Measurements from ENCODE around the gene HOXD11. TPM values are rescaled to one million over a fixed set of nuclear protein-coding genes. Genes with fewer than 3 reads are reported as not detected.

Gene HOXD11
- total RNA-seq, 2 donors from 2014 or later, result 0.32 to 5.3 TPM

DNA sequence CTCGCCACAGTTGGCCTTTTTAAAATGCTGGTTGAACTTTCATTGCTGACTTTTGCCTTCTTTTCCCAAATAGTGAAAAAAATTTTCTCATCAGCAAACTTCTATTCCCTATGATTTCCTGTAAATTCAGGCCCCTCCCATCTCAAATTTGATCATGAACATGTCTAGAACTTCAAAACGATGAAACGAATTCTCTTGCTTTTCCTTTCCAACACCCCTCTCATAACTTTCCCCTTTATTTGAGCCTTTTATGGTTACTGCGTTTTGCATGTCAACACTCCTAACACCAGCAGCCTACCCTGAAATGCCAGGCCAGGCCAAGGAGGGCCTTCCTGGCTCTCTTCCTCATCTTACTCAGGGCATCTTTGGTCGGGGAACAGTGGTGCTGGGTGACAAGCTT is 16.2 kb upstream of the HOXD11 start:
- DNase-seq (ENCODE audit: low spot score), result no peak
- intact Hi-C loops (cut with DNase I), result loop anchor here in 1 of 2 donors (10.0 kb wide), 2 partner anchors 726 to 1596 kb away; no protein-coding TSS in a partner anchor

DNA sequence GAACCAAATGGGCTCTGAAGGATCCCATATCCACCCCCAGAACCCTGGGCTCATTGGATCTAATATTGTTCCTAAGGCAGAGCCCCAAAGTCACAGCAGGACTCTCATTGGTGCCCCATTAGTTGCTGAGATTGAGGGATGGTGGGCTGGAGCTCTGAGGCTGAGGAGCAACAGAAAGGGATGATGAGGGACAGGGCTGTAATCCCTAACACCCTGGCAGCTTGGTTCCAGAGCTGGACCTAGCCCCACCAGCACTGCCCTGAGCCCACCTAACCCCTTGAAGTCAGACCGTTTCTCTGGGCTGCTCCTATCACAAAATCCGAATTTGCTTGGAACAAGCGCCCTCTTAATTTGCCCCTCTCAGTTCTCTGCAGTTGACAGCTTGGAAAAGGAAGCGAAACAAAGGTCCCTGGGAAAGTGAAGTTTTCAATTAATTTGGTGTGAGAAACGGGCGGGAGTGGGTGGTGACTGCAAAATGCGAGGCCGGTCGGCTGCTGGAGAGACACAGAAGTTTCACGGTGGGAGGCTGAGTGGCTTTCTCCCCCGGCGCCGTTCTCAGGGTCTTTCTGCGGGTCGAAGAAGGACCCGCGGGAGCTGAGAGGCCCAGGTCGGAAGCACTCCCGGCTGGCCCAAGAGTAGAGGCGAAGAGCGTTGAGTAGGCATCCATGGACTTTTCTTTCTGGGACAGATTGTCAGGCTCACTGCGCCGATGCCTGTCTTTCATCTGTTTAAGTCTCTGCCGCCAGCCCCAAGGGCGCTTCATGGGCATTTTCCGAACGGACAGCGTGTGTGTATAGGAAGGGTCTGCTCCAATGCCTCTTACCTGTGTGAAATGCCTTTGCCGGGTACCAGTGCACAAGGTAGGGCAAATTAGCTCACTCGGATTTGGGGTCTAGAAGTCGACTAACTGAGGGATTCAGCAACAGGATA is 15.5 kb upstream of the HOXD11 start:
- intact Hi-C loops (cut with DNase I), result loop anchor here in 1 of 2 donors (10.0 kb wide), 2 partner anchors 727 to 1597 kb away; no protein-coding TSS in a partner anchor
- DNase-seq (ENCODE audit: low spot score), result no peak

DNA sequence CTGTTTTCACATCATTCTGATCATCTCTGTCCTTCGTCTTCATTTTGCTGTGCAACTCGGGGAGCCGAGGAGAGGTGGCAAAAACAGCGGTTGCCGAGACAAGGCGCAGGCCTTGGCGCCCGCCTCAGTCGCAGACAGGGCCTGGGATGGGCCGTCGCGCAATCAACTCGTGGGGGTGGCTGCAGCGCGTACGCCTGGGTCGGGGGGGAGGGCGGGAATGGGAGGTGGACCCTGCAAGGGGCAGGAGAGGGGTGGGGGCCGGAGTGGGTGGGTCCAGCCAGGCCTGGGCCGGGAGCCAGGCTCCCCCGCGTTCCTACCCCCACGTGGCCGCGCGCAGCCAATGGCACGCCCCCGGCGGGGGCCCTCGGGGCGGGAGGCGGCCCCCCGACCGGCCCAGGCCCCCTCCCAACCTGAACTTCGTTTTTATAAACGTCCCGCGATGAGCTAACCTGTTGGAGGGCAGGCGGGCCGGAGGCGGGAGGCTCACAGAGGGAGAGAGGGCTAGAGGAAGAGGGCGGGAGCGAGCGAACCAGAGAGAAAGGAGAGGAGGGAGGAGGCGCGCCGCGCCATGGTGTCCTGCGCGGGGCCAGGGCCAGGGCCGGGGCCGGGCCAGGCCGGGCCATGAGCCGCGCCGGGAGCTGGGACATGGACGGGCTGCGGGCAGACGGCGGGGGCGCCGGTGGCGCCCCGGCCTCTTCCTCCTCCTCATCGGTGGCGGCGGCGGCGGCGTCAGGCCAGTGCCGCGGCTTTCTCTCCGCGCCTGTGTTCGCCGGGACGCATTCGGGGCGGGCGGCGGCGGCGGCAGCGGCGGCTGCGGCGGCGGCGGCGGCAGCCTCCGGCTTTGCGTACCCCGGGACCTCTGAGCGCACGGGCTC is 14.6 kb upstream of the HOXD11 start, which contains the start of gene HOXD13:
HOXD13 (plus strand) TSS at position 452 of the 875 bp plus-strand sequence; CDS start at position 622, 170 bp downstream.
- peak; percentile 80 for DNase-seq (ENCODE audit: low spot score)

DNA sequence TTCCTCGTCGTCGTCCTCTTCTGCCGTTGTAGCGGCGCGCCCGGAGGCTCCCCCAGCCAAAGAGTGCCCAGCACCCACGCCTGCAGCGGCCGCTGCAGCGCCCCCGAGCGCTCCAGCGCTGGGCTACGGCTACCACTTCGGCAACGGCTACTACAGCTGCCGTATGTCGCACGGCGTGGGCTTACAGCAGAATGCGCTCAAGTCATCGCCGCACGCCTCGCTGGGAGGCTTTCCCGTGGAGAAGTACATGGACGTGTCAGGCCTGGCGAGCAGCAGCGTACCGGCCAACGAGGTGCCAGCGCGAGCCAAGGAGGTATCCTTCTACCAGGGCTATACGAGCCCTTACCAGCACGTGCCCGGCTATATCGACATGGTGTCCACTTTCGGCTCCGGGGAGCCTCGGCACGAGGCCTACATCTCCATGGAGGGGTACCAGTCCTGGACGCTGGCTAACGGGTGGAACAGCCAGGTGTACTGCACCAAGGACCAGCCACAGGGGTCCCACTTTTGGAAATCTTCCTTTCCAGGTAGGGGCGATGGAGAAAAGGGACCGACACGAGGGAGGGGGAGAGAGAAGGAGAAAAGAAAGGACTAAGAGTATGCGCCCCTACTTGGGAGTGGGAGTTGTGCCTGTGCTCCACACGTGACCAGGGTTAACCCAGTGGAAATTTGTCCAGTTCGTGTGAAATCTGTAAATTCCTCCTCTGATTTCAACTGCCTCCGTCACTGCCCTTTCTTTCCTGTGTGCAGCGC is 13.8 kb upstream of the HOXD11 start:
- intact Hi-C loops (cut with DNase I), result loop anchor here in 1 of 2 donors (10.0 kb wide), 2 partner anchors 729 to 1599 kb away; no protein-coding TSS in a partner anchor
- DNase-seq (ENCODE audit: low spot score), result no peak

More for the DNA sequence above, 14.6 kb upstream of the HOXD11 start, which contains the start of gene HOXD13:
- intact Hi-C loops (cut with DNase I), result loop anchor here in 1 of 2 donors (10.0 kb wide), 2 partner anchors 728 to 1598 kb away; no protein-coding TSS in a partner anchor

DNA sequence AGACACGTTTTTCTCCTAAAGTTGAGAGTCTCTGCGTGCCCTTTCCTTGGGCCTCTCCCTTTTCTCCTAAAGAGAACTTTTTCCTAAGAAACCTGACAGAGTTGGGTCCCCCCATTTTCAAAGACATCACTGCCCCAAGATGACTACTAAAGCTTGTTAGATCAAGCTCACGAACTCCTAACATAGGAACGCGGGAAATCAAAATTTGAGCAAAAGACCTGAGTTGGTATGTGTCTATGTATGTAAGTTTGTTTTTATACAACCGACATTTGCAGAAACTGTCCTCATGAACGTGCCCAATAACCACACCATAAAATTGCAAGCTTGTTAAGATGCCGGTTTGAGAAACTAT is 13.2 kb upstream of the HOXD11 start:
- intact Hi-C loops (cut with DNase I), result loop anchor here in 1 of 2 donors (10.0 kb wide), 2 partner anchors 729 to 1599 kb away; no protein-coding TSS in a partner anchor
- no peak for DNase-seq (ENCODE audit: low spot score)

DNA sequence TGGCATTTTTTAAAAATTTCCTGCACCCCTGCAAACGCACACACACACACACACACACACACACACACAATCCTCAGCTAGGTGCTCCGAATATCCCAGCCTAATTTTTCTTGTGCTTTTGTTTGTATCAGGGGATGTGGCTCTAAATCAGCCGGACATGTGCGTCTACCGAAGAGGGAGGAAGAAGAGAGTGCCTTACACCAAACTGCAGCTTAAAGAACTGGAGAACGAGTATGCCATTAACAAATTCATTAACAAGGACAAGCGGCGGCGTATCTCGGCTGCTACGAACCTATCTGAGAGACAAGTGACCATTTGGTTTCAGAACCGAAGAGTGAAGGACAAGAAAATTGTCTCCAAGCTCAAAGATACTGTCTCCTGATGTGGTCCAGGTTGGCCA is 12.7 kb upstream of the HOXD11 start:
- intact Hi-C loops (cut with DNase I), result loop anchor here in 1 of 2 donors (10.0 kb wide), 2 partner anchors 730 to 1600 kb away; no protein-coding TSS in a partner anchor

DNA sequence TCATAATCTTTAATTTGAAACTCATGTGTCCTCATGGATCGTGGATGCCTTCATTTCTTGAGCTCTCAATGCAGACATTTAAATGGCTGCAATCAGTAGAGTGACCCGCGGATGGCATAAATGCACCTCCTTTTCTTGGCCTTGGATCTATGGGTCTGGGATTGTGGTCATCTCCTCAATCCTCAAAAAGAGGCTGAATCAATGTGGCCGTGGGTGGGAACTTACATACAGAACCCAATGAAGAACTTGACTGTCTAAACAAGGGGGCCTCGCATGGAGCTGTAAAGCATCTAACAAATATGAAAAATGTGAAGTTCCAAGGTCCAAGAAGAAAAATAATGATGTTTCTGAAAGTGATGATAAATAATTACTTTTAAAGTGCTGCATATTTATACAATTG is 11.7 kb upstream of the HOXD11 start:
- intact Hi-C loops (cut with DNase I), result loop anchor here in 1 of 2 donors (10.0 kb wide), 2 partner anchors 731 to 1601 kb away; no protein-coding TSS in a partner anchor
- no peak for DNase-seq (ENCODE audit: low spot score)

More for the DNA sequence above, 12.7 kb upstream of the HOXD11 start:
- DNase-seq (ENCODE audit: low spot score), result no peak

DNA sequence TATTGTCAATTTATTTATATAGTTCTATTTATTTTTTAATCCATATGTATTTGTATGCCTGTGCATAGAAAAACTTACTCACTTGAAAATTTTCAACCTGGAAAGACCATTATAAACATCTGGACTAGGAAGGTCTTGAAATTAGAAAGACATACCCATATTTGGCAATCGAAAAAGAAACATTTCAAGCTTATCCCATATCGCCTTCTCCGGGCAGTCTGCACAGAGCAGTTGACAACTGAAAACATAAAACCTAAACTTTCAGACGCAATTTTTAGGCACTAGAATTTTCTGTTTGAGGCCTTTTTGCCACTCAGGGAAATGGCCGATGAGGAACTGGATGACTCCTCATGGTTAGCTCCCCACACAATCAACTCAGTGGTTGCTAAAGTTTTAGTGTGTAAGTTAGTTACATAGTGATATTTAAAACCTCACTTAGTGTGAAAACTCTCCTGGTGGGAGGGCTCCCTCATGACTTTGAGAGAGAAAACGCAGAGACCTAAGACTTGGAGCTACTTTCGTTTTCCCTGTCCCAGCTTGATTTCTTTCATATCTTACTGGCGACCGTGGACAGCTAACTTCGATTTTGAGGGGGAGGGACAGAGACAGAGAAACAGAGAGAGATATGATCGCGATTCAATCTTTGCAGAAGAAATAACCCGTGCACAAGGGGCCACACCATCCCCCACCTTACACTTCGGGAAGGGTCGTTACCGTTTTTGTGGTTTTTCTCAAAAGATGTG is 10.7 kb upstream of the HOXD11 start:
- no peak for DNase-seq (ENCODE audit: low spot score)
- intact Hi-C loops (cut with DNase I), result loop anchor here in 1 of 2 donors (10.0 kb wide), 2 partner anchors 732 to 1602 kb away; no protein-coding TSS in a partner anchor

DNA sequence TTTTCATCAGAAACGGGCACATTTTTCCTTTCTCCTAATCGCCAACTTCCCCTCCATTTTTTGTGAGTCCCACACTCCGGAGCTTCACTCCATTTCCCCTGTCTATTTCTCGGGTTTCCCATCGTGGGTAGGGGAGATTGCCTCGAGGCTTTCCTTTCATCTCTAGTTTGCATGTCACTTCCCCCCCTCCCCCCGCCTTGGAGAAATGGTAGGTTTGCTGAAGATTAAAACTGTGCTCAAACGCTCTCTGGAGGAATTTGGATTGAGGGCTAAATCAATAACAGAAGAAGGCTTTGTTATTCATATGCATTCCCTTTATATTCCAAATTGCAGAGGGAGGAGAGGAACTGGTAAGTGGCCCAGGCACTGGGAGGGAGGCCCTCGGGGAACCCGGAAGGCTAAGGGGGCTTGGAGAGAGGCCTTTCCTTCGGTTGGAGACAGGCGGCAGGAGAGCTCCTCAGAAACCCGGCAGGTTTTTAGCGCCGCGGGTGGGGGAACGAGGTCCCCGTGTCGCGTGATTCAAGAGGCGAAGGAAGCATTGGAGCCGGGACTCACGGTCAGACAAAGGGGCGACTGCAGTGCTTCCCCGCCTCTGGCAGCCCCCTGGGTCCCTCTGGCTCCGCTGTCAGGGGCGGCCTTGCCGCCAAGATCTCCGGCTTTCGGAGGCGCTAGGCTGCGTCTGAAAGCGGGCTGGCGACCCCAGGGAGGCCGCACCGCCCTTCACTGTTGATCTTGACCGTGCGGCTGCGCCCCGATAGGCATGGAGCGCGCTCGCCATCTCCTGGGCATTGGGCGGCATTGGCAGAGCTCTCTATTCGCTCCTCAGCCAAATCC is 9.9 kb upstream of the HOXD11 start:
- intact Hi-C loops (cut with DNase I), result loop anchor here in 1 of 2 donors (10.0 kb wide), 2 partner anchors 732 to 1602 kb away; no protein-coding TSS in a partner anchor
- DNase-seq (ENCODE audit: low spot score), result peak; percentile 89

DNA sequence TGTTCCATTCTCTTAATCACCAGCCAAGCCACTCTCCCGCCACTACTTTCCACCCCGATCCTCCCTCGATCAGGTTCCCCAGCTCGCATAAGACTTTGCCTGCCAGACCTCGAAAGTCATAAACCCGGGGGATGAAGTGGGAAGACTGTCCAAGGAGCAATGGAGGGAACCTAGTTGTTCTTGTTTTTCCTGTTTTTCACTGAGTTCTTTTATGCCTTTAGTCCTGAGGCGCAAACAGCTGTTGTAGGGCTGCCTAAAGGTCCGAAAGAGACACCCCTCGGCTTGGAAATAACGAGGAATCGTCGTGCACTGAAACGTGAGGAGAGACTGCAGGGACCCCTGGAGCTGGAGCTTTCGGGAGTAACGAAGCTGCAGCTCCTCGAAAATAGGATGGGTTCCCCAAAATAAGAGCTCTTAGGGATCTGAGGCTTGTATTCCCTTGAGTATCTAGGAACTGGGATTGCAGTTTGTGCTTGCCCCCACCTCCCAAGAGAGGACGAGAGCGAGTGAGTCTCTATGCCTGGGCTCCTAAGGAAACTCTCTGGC is 9.2 kb upstream of the HOXD11 start:
- intact Hi-C loops (cut with DNase I), result loop anchor here in 1 of 2 donors (10.0 kb wide), 2 partner anchors 733 to 1603 kb away; no protein-coding TSS in a partner anchor
- no peak for DNase-seq (ENCODE audit: low spot score)

DNA sequence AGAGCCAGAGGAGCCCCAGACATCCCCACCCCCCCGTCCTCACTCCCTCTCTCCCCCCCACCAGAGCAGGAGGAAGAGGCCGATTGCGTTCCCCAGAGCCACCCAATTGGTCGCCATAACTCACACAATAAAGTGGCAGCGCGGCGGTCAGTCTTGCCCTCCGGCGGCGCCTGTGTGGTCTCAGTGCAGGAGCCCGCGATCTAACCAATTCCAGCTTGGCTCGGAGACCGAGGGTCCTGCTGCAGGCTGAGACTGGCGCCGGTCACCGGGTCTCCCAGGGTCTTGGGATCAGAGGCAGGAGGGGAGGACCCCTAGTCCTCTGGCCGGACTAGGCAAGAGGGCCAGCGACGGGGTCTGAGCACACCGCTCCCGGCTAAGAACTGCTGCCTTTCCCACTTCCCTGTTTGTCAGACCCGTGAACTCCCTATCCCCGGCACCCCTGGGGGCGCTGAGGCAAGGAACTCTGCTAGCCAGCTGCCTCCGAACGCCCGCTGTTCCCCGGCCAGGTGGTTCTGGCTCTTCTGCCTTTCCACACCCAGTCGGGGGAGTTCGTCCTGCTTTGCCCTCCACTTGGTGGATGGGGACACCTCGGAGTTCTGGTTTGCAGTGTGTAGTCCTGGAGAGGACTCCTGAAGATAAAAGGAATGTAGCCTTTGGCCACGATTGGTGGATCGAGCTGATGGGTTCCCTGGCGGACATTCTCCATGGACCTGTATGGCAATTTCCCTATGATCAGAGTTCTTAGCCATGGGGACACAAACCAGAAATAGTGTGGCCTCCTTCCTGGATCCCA is 8.5 kb upstream of the HOXD11 start:
- DNase-seq (ENCODE audit: low spot score), result peak; percentile 78
- intact Hi-C loops (cut with DNase I), result loop anchor here in 1 of 2 donors (10.0 kb wide), 2 partner anchors 734 to 1604 kb away; no protein-coding TSS in a partner anchor

DNA sequence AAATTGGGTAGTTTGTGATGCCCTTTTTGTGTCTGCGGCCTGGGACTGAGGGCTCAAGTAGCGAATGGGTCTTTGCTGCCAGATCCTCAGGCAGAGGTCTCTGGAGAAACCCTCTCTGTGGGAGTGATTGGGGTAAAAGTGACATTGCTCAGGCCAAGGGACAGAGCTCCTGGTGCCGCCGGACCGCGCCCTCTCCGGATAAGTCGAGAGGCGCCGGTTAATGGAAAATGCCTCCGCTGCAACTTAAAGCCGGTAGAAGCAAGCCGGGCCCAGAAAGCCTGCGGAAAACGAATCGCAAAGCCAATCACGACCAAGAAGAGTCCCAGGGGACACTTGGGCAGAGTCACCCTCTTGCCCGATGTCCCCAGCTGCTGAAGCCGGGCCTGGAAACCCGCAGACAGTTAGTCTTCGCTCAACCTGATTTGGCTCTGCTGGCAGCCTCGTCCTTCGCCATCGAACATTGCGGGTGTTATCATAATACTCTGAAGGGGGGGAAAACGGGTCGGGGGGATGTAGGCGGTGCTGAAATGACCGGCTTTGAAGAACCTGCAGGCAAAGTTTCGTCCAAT is 7.8 kb upstream of the HOXD11 start:
- DNase-seq (ENCODE audit: low spot score), result no peak
- intact Hi-C loops (cut with DNase I), result loop anchor here in 1 of 2 donors (10.0 kb wide), 2 partner anchors 734 to 1604 kb away; no protein-coding TSS in a partner anchor

DNA sequence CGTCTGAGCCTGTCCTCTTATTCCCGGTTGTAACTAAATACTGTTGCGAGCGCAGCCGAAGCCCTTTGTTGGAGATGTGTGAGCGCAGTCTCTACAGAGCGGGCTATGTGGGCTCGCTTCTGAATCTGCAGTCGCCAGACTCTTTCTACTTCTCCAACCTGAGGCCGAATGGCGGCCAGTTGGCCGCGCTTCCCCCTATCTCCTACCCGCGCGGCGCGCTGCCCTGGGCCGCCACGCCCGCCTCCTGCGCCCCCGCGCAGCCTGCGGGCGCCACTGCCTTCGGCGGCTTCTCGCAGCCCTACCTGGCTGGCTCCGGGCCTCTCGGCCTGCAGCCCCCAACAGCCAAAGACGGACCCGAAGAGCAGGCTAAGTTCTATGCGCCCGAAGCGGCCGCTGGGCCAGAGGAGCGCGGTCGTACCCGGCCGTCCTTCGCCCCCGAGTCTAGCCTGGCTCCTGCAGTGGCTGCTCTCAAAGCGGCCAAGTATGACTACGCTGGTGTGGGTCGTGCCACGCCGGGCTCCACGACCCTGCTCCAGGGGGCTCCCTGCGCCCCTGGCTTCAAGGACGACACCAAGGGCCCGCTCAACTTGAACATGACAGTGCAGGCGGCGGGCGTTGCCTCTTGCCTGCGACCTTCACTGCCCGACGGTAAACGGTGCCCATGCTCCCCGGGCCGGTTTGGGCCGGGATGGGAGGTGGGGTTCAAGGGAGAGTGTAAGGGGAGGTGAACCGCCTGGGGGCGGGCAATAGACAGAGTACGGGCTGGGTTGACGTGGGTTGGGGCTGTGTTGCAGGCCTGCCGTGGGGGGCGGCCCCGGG is 7.1 kb upstream of the HOXD11 start, which contains the start of gene HOXD12:
HOXD12 (plus strand) TSS at position 68 of the 819 bp plus-strand sequence; CDS start at position 75, 7 bp downstream.
- DNase-seq (ENCODE audit: low spot score), result no peak
- intact Hi-C loops (cut with DNase I), result loop anchor here in 1 of 2 donors (10.0 kb wide), 2 partner anchors 735 to 1605 kb away; no protein-coding TSS in a partner anchor

DNA sequence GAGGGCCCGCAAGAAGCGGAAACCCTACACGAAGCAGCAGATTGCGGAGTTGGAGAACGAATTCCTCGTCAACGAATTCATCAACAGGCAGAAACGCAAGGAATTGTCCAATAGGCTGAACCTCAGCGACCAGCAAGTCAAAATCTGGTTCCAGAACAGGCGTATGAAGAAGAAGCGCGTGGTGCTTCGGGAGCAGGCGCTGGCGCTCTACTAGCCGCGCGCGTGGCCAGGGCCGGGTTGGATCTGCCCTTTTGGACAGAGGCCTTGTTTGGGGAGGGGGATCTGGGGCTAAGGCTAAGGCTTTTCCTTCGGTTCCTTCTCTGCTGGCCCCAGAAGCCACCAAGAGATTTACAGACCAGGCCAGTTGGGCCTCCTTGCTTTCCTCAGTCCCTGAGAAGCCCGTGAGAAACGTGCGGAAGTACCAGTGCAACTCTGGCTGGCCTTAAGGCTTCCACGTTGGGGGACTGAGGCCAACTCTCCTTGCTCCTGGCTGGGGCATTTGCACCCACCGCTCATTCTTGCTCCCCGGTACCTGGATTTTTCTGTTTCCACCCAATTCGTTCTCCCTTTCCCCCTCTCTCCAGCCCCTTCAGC is 6.4 kb upstream of the HOXD11 start:
- intact Hi-C loops (cut with DNase I), result no loop called here
- DNase-seq (ENCODE audit: low spot score), result no peak

Data from posterior vena cava (tissue), 2 donors.